ENCODE data around the gene PLEKHA1. TPM values are rescaled to one million over a fixed set of nuclear protein-coding genes. Genes with fewer than 3 reads are reported as not detected.

The PLEKHA1 gene
- total and polyA plus RNA-seq, 2 donors (not counting 1 experiment from before 2014, with no cell fraction given) = 9.0 to 34.0 TPM

DNA sequence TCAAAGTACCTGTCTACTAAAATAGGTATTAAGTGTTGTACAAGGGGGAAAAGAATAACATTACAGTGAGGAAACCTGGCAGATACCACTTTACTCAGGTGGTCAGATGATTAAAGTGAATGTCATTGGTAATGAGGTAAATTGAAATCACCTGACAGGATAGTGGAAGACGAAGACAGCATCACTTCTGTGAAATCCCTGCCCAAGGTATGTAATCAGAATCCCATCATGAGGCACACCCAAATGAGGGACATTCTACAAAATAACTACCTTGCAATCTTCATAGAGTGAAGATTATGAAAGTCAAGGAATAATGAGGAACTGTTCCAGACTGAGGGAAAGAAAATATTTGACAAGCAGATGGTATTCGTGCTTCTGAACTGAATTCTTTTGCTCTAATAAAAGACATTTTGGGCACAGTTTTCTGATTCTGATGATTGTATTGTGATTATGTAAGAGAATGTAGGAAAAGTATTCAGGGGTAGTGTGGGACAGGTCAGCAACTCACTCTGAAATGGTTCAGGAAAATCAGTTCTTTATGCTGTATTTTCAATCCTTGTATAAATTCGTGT lies 46.6 kb downstream of the PLEKHA1 start:
- H3K9me3 Mint-ChIP-seq (ENCODE audit: insufficient read depth) = no peaks in the 10 kb centered on the region
- H3K4me1 Mint-ChIP-seq = peaks cover 67% of the 10 kb centered on the region
- no peak overlapping the region for H3K4me2 ChIP-seq (replicated peaks; ENCODE audit: low read depth, low read length, poor library complexity, severe bottlenecking)
- no peaks in the 10 kb centered on the region for H3K27me3 Mint-ChIP-seq
- peak overlapping the region in 1 of 2 donors; percentile 42 for H3K27ac ChIP-seq (ENCODE audit: low read length in 2 of 2)
- H3K9me3 ChIP-seq (ENCODE audit: control extremely low read depth in 1 of 3, control insufficient read depth in 2 of 3, insufficient read depth in 1 of 3, low read length in 2 of 3) = peaks cover 0 to 4% (median 3%) of the 10 kb centered on the region in 3 donors
- ATAC-seq (ENCODE audit: low read depth) (no peak), DNase-seq (peak; percentile 9)
- peak overlapping the region; percentile 69 for H3K27ac Mint-ChIP-seq
- 85% methylated on average over 1 of the region's 3 CpGs for WGBS (ENCODE audit: insufficient coverage)
- no peak overlapping the region for H3K4me3 ChIP-seq (ENCODE audit: control extremely low read depth in 1 of 5, extremely low read depth in 1 of 5, insufficient read depth in 1 of 5, low read depth in 2 of 5, low read length in 4 of 5)
- TF ChIP-seq, protein P1, sequence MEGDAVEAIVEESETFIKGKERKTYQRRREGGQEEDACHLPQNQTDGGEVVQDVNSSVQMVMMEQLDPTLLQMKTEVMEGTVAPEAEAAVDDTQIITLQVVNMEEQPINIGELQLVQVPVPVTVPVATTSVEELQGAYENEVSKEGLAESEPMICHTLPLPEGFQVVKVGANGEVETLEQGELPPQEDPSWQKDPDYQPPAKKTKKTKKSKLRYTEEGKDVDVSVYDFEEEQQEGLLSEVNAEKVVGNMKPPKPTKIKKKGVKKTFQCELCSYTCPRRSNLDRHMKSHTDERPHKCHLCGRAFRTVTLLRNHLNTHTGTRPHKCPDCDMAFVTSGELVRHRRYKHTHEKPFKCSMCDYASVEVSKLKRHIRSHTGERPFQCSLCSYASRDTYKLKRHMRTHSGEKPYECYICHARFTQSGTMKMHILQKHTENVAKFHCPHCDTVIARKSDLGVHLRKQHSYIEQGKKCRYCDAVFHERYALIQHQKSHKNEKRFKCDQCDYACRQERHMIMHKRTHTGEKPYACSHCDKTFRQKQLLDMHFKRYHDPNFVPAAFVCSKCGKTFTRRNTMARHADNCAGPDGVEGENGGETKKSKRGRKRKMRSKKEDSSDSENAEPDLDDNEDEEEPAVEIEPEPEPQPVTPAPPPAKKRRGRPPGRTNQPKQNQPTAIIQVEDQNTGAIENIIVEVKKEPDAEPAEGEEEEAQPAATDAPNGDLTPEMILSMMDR (IDR thresholded peaks at IDR 0.05) = no peak
- TF ChIP-seq EZH2 (IDR thresholded peaks at IDR 0.05; ENCODE audit: borderline replicate concordance, insufficient read depth, low read depth, low read length, poor library complexity, severe bottlenecking) = no peak
- H3K4me3 Mint-ChIP-seq = peak overlapping the region; percentile 24
- intact Hi-C loops (cut with micrococcal nuclease) = loop anchor here (5.0 kb wide), 1 partner anchor 44 kb away; no protein-coding TSS in a partner anchor
- no peaks in the 10 kb centered on the region for H4K20me1 ChIP-seq (ENCODE audit: control insufficient read depth, insufficient read depth, low read length, poor library complexity, severe bottlenecking)
- peaks cover 0 to 3% of the 10 kb centered on the region in 2 experiments for H3K36me3 ChIP-seq (replicated peaks in 1 of 2; ENCODE audit: control extremely low read depth in 1 of 2, control insufficient read depth in 1 of 2, extremely low read depth in 1 of 2, insufficient read depth in 2 of 2, low read length in 1 of 2)
- no peaks in the 10 kb centered on the region for H3K27me3 ChIP-seq (replicated peaks in 1 of 4; ENCODE audit: control extremely low read depth in 1 of 4, control insufficient read depth in 3 of 4, insufficient read depth in 4 of 4, low read length in 3 of 4)
- H2AFZ ChIP-seq (ENCODE audit: insufficient read depth, low read depth, low read length, poor library complexity, severe bottlenecking) = no peak overlapping the region
- H3K79me2 ChIP-seq (ENCODE audit: control insufficient read depth, insufficient read depth, low read length) = no peaks in the 10 kb centered on the region
- ChIA-PET POLR2A (no interaction called here), CTCF (interaction anchor here (1.1 to 1.2 kb wide), 2 partner anchors 14 to 122 kb away, joined by 5 read pairs; no protein-coding TSS in a partner anchor)
- no peak overlapping the region for H3K9ac ChIP-seq (ENCODE audit: low read length)
- peaks cover 34 to 74% of the 10 kb centered on the region in 2 donors for H3K4me1 ChIP-seq (ENCODE audit: control insufficient read depth in 2 of 2, insufficient read depth in 2 of 2, low read length in 2 of 2)

DNA sequence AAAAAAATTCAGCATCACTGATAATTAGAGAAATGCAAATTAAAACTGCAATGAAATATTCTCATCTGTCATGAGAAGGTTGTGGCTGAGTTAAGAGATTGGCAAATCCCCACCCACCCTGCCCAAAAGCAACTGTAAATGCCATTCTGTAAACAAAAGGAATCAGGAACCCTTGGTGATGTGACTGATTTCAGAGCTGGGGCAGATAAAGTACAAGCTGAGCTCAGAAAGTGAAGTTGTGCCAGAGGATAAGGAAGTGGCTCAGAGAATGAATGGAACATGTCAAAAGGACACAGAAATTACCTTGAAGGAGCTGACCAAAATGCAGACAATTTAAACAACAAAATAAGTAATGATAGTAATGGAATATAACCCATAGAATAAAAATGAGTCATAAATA lies 47.2 kb downstream of the PLEKHA1 start:
- Histone ChIP-seq H2AFZ (ENCODE audit: insufficient read depth, low read depth, low read length, poor library complexity, severe bottlenecking) (no peak overlapping the region), H3K79me2 (ENCODE audit: control insufficient read depth, insufficient read depth, low read length) (no peaks in the 10 kb centered on the region), H3K4me2 (replicated peaks; ENCODE audit: low read depth, low read length, poor library complexity, severe bottlenecking) (peak overlapping the region; percentile 41), H3K36me3 (replicated peaks in 1 of 2; ENCODE audit: control extremely low read depth in 1 of 2, control insufficient read depth in 1 of 2, extremely low read depth in 1 of 2, insufficient read depth in 2 of 2, low read length in 1 of 2) (no peaks in the 10 kb centered on the region), H3K27ac (ENCODE audit: low read length in 2 of 2) (peak overlapping the region in 1 of 2 donors; percentile 75), H4K20me1 (ENCODE audit: control insufficient read depth, insufficient read depth, low read length, poor library complexity, severe bottlenecking) (no peaks in the 10 kb centered on the region), H3K4me3 (ENCODE audit: control extremely low read depth in 1 of 5, extremely low read depth in 1 of 5, insufficient read depth in 1 of 5, low read depth in 2 of 5, low read length in 4 of 5) (no peak overlapping the region), H3K27me3 (replicated peaks in 1 of 4; ENCODE audit: control extremely low read depth in 1 of 4, control insufficient read depth in 3 of 4, insufficient read depth in 4 of 4, low read length in 3 of 4) (no peaks in the 10 kb centered on the region), H3K4me1 (ENCODE audit: control insufficient read depth in 2 of 2, insufficient read depth in 2 of 2, low read length in 2 of 2) (peaks cover 31 to 74% of the 10 kb centered on the region in 2 donors), H3K9me3 (ENCODE audit: control extremely low read depth in 1 of 3, control insufficient read depth in 2 of 3, insufficient read depth in 1 of 3, low read length in 2 of 3) (peaks cover 0 to 5% (median 3%) of the 10 kb centered on the region in 3 donors), H3K9ac (ENCODE audit: low read length) (no peak overlapping the region)
- ChIA-PET POLR2A (no interaction called here), CTCF (interaction anchor here (1.1 to 1.2 kb wide), 2 partner anchors 13 to 123 kb away, joined by 5 read pairs; no protein-coding TSS in a partner anchor)
- intact Hi-C loops (cut with micrococcal nuclease) = loop anchor here (5.0 kb wide), 1 partner anchor 44 kb away; no protein-coding TSS in a partner anchor
- TF ChIP-seq, protein P1 (IDR thresholded peaks at IDR 0.05) = no peak
- no peak for TF ChIP-seq EZH2 (IDR thresholded peaks at IDR 0.05; ENCODE audit: borderline replicate concordance, insufficient read depth, low read depth, low read length, poor library complexity, severe bottlenecking)
- Mint-ChIP-seq H3K4me3 (no peak overlapping the region), H3K27me3 (no peaks in the 10 kb centered on the region), H3K4me1 (peaks cover 64% of the 10 kb centered on the region), H3K9me3 (ENCODE audit: insufficient read depth) (no peaks in the 10 kb centered on the region), H3K27ac (peak overlapping the region; percentile 39)
- ATAC-seq (ENCODE audit: low read depth) (no peak), DNase-seq (no peak)

Data from B cell (primary cell).